Ishikawa (cell line): ENCODE data around the gene ACTG1.

Experiments used
- CEBPB ChIP-seq: IDR thresholded peaks from 2 replicates; pipeline ENCODE4 v1.6.1; 2012
- CREB1 ChIP-seq: IDR thresholded peaks from 2 replicates; pipeline ENCODE4 v1.6.1; 2012; ENCODE audit warnings: low read depth
- EGR1 ChIP-seq: IDR thresholded peaks from 2 replicates; pipeline ENCODE4 v1.6.1; 2012
- EP300 ChIP-seq: IDR thresholded peaks from 2 replicates; pipeline ENCODE4 v1.6.1; 2012; ENCODE audit warnings: borderline replicate concordance
- FOXM1 ChIP-seq: IDR thresholded peaks from 2 replicates; pipeline ENCODE4 v1.6.1; 2012; ENCODE audit warnings: low read depth, borderline replicate concordance
- MAX ChIP-seq: IDR thresholded peaks from 2 replicates; pipeline ENCODE4 v1.6.1; 2012
- NFIC ChIP-seq: IDR thresholded peaks from 2 replicates; pipeline ENCODE4 v1.6.1; 2012
- RAD21 ChIP-seq: IDR thresholded peaks from 2 replicates; pipeline ENCODE4 v1.6.1; 2012; ENCODE audit warnings: low read depth
- REST ChIP-seq: IDR thresholded peaks from 2 replicates; pipeline ENCODE4 v1.6.1; 2012; ENCODE audit warnings: low read depth, mild to moderate bottlenecking
- TAF1 ChIP-seq: IDR thresholded peaks from 2 replicates; pipeline ENCODE4 v1.6.1; 2012; ENCODE audit warnings: low read depth, mild to moderate bottlenecking
- TCF12 ChIP-seq: IDR thresholded peaks from 2 replicates; pipeline ENCODE4 v1.6.1; 2012; ENCODE audit warnings: low read depth
- TEAD4 ChIP-seq: IDR thresholded peaks from 2 replicates; pipeline ENCODE4 v1.6.1; 2012
- USF1 ChIP-seq: IDR thresholded peaks from 2 replicates; pipeline ENCODE4 v1.6.1; 2012
- YY1 ChIP-seq: IDR thresholded peaks from 2 replicates; pipeline ENCODE4 v1.6.1; 2012; ENCODE audit warnings: low read depth
- ZBTB7A ChIP-seq: IDR thresholded peaks from 2 replicates; pipeline ENCODE4 v1.6.1; 2012; ENCODE audit warnings: low read depth

The ACTG1 gene

GRCh38 chr17:81540676-81541027 is 28.1 kb upstream of the ACTG1 start:
- TF ChIP-seq TCF12 (no peak), FOXM1 (no peak), NFIC (no peak), CEBPB (no peak), EP300 (no peak)

GRCh38 chr17:81539961-81540675 is 27.5 kb upstream of the ACTG1 start:
- TF ChIP-seq CEBPB: no peak
- no peak for TF ChIP-seq EGR1
- TF ChIP-seq REST: no peak
- TF ChIP-seq ZBTB7A: no peak
- TF ChIP-seq TCF12: no peak
- TF ChIP-seq CREB1: no peak
- TF ChIP-seq TAF1: no peak
- TF ChIP-seq EP300: no peak
- no peak for TF ChIP-seq FOXM1

GRCh38 chr17:81539571-81539900 is 26.9 kb upstream of the ACTG1 start:
- TF ChIP-seq ZBTB7A: no peak
- no peak for TF ChIP-seq USF1

- no peak for TF ChIP-seq REST
- no peak for TF ChIP-seq RAD21
- TF ChIP-seq FOXM1: no peak
- no peak for TF ChIP-seq ZBTB7A
- no peak for TF ChIP-seq USF1
- no peak for TF ChIP-seq EGR1
- no peak for TF ChIP-seq CREB1
- no peak for TF ChIP-seq TEAD4
- TF ChIP-seq NFIC: no peak
- no peak for TF ChIP-seq TAF1
- TF ChIP-seq EP300: no peak
- TF ChIP-seq MAX: no peak
- no peak for TF ChIP-seq YY1
- no peak for TF ChIP-seq CEBPB
- no peak for TF ChIP-seq TCF12
Observed at GRCh38 chr17:81538651-81539570, 26.3 kb upstream of the ACTG1 start.

- TF ChIP-seq CEBPB (no peak), RAD21 (no peak), ZBTB7A (no peak), REST (no peak), FOXM1 (no peak), USF1 (no peak), NFIC (no peak), YY1 (no peak), CREB1 (no peak), TEAD4 (no peak), MAX (no peak), TAF1 (no peak), TCF12 (no peak), EP300 (no peak), EGR1 (no peak)
Observed at GRCh38 chr17:81537856-81538555, 25.4 kb upstream of the ACTG1 start.
